Endothelial cell of umbilical vein (primary cell): Measurements from ENCODE around the gene ME3. TPM values are rescaled to one million over a fixed set of nuclear protein-coding genes. Genes with fewer than 3 reads are reported as not detected.

Experiments used
- BruUV-seq: library from RNA; stranded (reverse); fragments of 400-500 nt; replicated peaks from 2 replicates; lab custom pipeline; 2021; lab: Mats Ljungman, UMichigan
- CTCF ChIA-PET: fragments of 300-600, 350-600 bp; sonication (Branson Sonifier 250); formaldehyde crosslinking; loops from one replicate; lab custom pipeline; 2021; ENCODE audit warnings: antibody characterized with exemption, inconsistent platforms; lab: Charles Lee
- POLR2A ChIA-PET: fragments of 300-600, 350-600 bp; sonication (Branson Sonifier 250); formaldehyde crosslinking; loops from one replicate; lab custom pipeline; 2021; ENCODE audit warnings: antibody characterized with exemption, inconsistent platforms; lab: Charles Lee
- DNase-seq: peaks from one replicate; pipeline ENCODE4 v3.0.0-alpha.2; 2011; ENCODE audit warnings: low read depth, low spot score
- FAIRE-seq: peaks from 2 replicates; lab custom pipeline; 2011; peaks lifted over from hg19 to GRCh38; lab: Jason Lieb, UNC
- H2AFZ ChIP-seq: 2 replicates; pipeline ENCODE4 v1.6.0; 2012; ENCODE audit warnings: low read depth, low read length, control low read depth, inconsistent platforms
- H3K27ac ChIP-seq: 2 replicates; pipeline ENCODE4 v1.5.1; 2011; ENCODE audit warnings: low read depth, mild to moderate bottlenecking, control low read depth, low read length, moderate library complexity; ENCODE audit not compliant: insufficient read depth
- H3K27me3 ChIP-seq, 2 experiments: 2 replicates each; pipeline versions ENCODE4 v1.6.0 to v1.6.1; 2011; ENCODE audit warnings: low read length in 2 of 2, mixed read lengths in 1 of 2; ENCODE audit not compliant: control insufficient read depth in 2 of 2, insufficient read depth in 2 of 2
- H3K36me3 ChIP-seq, 2 experiments: 2 replicates in 1 of 2; 3 replicates in 1 of 2; pipeline ENCODE4 v1.5.1; 2011; ENCODE audit warnings: low read length in 2 of 2, mild to moderate bottlenecking in 1 of 2, moderate library complexity in 1 of 2; ENCODE audit not compliant: control insufficient read depth in 2 of 2, insufficient read depth in 2 of 2; ENCODE audit errors: extremely low read depth in 1 of 2
- H3K4me1 ChIP-seq: 3 replicates; pipeline ENCODE4 v1.5.1; 2011; ENCODE audit warnings: mild to moderate bottlenecking, low read length; ENCODE audit not compliant: control insufficient read depth, insufficient read depth; ENCODE audit errors: extremely low read depth
- H3K4me2 ChIP-seq: 2 replicates; pipeline ENCODE4 v1.6.1; 2011; ENCODE audit warnings: low read length, control low read depth, mixed read lengths; ENCODE audit not compliant: insufficient read depth
- H3K4me3 ChIP-seq, 3 experiments: fragments of 200-600 bp in 1 of 3; sonication (generic), shearing (Covaris generic) in 1 of 3; replicated peaks in 1 of 3; 2 replicates each; pipeline ENCODE4 v1.5.1; 2011 to 2016; ENCODE audit warnings: control low read depth in 3 of 3, low read length in 3 of 3, mild to moderate bottlenecking in 2 of 3, inconsistent platforms in 1 of 3, low read depth in 1 of 3, moderate library complexity in 1 of 3; ENCODE audit not compliant: insufficient read depth in 1 of 3
- H3K79me2 ChIP-seq: 2 replicates; pipeline ENCODE4 v1.6.0; 2012; ENCODE audit warnings: low read length, inconsistent platforms; ENCODE audit not compliant: control insufficient read depth, insufficient read depth
- H3K9ac ChIP-seq: replicated peaks from 2 replicates; pipeline ENCODE3; 2011; ENCODE audit warnings: low read length, control low read depth; ENCODE audit not compliant: insufficient read depth; ENCODE audit errors: extremely low read depth
- H3K9me1 ChIP-seq: replicated peaks from 3 replicates; pipeline ENCODE4 v1.6.0; 2011; ENCODE audit warnings: mild to moderate bottlenecking, low read length; ENCODE audit not compliant: control insufficient read depth, insufficient read depth; ENCODE audit errors: extremely low read depth
- H3K9me3 ChIP-seq: replicated peaks from 2 replicates; pipeline ENCODE4 v1.5.1; 2012; ENCODE audit warnings: low read length, inconsistent platforms; ENCODE audit not compliant: control insufficient read depth, insufficient read depth
- H4K20me1 ChIP-seq: replicated peaks from 2 replicates; pipeline ENCODE3; 2011; ENCODE audit warnings: mild to moderate bottlenecking, low read length; ENCODE audit not compliant: control insufficient read depth, insufficient read depth; ENCODE audit errors: extremely low read depth
- CTCF ChIP-seq, 2 donors: IDR thresholded peaks; 1 replicate in 1 of 2; 2 replicates in 1 of 2; pipeline ENCODE4 v1.5.1; 2011; ENCODE audit warnings: low read length in 2 of 2, mild to moderate bottlenecking in 2 of 2, moderate library complexity in 2 of 2, control low read depth in 1 of 2, inconsistent platforms in 1 of 2, low read depth in 1 of 2; ENCODE audit not compliant: insufficient read depth in 1 of 2; ENCODE audit errors: extremely low read depth in 1 of 2
- EZH2 ChIP-seq: IDR thresholded peaks from 2 replicates; pipeline ENCODE4 v1.6.1; 2012; ENCODE audit warnings: borderline replicate concordance, low read depth, mild to moderate bottlenecking, moderate library complexity, low read length, inconsistent platforms; ENCODE audit not compliant: severe bottlenecking
- FOS ChIP-seq: IDR thresholded peaks from 2 replicates; pipeline ENCODE4 v1.6.1; 2011; ENCODE audit warnings: mild to moderate bottlenecking, low read length, moderate library complexity, borderline replicate concordance; ENCODE audit not compliant: insufficient read depth
- GATA2 ChIP-seq: IDR thresholded peaks from 2 replicates; pipeline ENCODE4 v1.7.0; 2011; ENCODE audit warnings: low read depth, mild to moderate bottlenecking, moderate library complexity, mixed read lengths, low read length; ENCODE audit not compliant: insufficient read length, insufficient read depth
- JUN ChIP-seq: IDR thresholded peaks from 2 replicates; pipeline ENCODE4 v1.6.1; 2011; ENCODE audit warnings: borderline replicate concordance, low read depth; ENCODE audit not compliant: insufficient read length, insufficient read depth
- MAX ChIP-seq: IDR thresholded peaks from 2 replicates; pipeline ENCODE4 v1.6.1; 2011; ENCODE audit not compliant: insufficient read depth, insufficient read length
- MYC ChIP-seq: IDR thresholded peaks from one replicate; pipeline ENCODE4 v1.6.1; 2011; ENCODE audit warnings: mild to moderate bottlenecking, low read depth, low read length
- POLR2A ChIP-seq: IDR thresholded peaks from 2 replicates; pipeline ENCODE4 v1.6.1; 2012; ENCODE audit warnings: low read depth, mild to moderate bottlenecking, control low read depth, low read length
- POLR2AphosphoS5 ChIP-seq: IDR thresholded peaks from 2 replicates; pipeline ENCODE4 v1.6.1; 2012; ENCODE audit warnings: low read depth, mild to moderate bottlenecking, control low read depth, low read length, moderate library complexity; ENCODE audit not compliant: insufficient read depth
- dilution Hi-C: fragments of 300-500 bp; cut with MboI; formaldehyde crosslinking; loops from one replicate; pipeline ENCODE4 v1.15.0; 2019; ENCODE audit warnings: low sequenced_read_pairs; ENCODE audit not compliant: extremely low pct_ligation_motif_present
- intact Hi-C: fragments of 100-400 bp; cut with micrococcal nuclease; formaldehyde crosslinking; loops from one replicate; pipeline ENCODE4 v1.10.0; 2022
- polyA plus RNA-seq, 4 experiments: library from polyadenylated mRNA; depleted of rRNA in 3 of 4; stranded (reverse) in 3 of 4; unstranded in 1 of 4; fragments of >200 nt; gene quantifications; 2 replicates each; pipeline versions ENCODE4 v1.2.1 to v1.2.3, GENCODE V29; 2011 to 2012; ENCODE audit warnings: missing spikeins in 1 of 4
- total RNA-seq: library from RNA; stranded (reverse); gene quantifications from 2 replicates; pipeline ENCODE4 v1.2.3, GENCODE V29; 2021

Gene ME3
- total and polyA plus RNA-seq, 2 donors (not counting 3 experiments of a cell fraction or from before 2014, with no cell fraction given) = 26.9 to 30.4 TPM

GRCh38 chr11:86692746-86693145, 20.3 kb upstream of the ME3 start:
- peaks cover 15% of the 10 kb centered on the region for H3K4me1 ChIP-seq
- no peak overlapping the region for H3K4me3 ChIP-seq
- no peaks in the 10 kb centered on the region for H4K20me1 ChIP-seq
- intact Hi-C loops = no loop called here
- dilution Hi-C loops = no loop called here
- no peak overlapping the region for H3K27ac ChIP-seq
- H2AFZ ChIP-seq = no peak overlapping the region
- H3K36me3 ChIP-seq = no peaks in the 10 kb centered on the region
- H3K9ac ChIP-seq = no peak overlapping the region
- DNase-seq = no peak
- no peak for FAIRE-seq
- H3K27me3 ChIP-seq = no peaks in the 10 kb centered on the region
- TF ChIP-seq GATA2 (no peak), JUN (no peak), MAX (no peak)
- BruUV-seq = no TSS peak
- ChIA-PET CTCF (interaction anchor here (0.7 to 1.6 kb wide), 2 partner anchors 68 to 236 kb away, joined by 3 to 6 read pairs; no protein-coding TSS in a partner anchor), POLR2A (no interaction called here)
- no peak overlapping the region for H3K4me2 ChIP-seq
- no peaks in the 10 kb centered on the region for H3K9me3 ChIP-seq
- no peaks in the 10 kb centered on the region for H3K9me1 ChIP-seq
- no peaks in the 10 kb centered on the region for H3K79me2 ChIP-seq

GRCh38 chr11:86692317-86692716, 19.9 kb upstream of the ME3 start:
- no TSS peak for BruUV-seq
- Histone ChIP-seq H3K27me3 (no peaks in the 10 kb centered on the region), H3K4me3 (no peak overlapping the region), H3K27ac (no peak overlapping the region), H3K4me2 (no peak overlapping the region), H3K4me1 (peaks cover 18% of the 10 kb centered on the region), H4K20me1 (no peaks in the 10 kb centered on the region), H3K79me2 (no peaks in the 10 kb centered on the region), H3K36me3 (no peaks in the 10 kb centered on the region), H3K9ac (no peak overlapping the region), H3K9me1 (no peaks in the 10 kb centered on the region), H2AFZ (no peak overlapping the region), H3K9me3 (no peaks in the 10 kb centered on the region)
- ChIA-PET POLR2A (no interaction called here), CTCF (interaction anchor here (0.7 to 1.6 kb wide), 2 partner anchors 69 to 236 kb away, joined by 3 to 6 read pairs; no protein-coding TSS in a partner anchor)
- no peak for DNase-seq
- no peak for TF ChIP-seq JUN
- TF ChIP-seq EZH2 = no peak
- no peak for TF ChIP-seq FOS
- TF ChIP-seq POLR2A = no peak
- no peak for TF ChIP-seq MAX
- TF ChIP-seq MYC = no peak
- TF ChIP-seq CTCF (IDR thresholded peaks at IDR 0.05; ENCODE audit: extremely low read depth in 1 of 2, insufficient read depth in 1 of 2, low read depth in 1 of 2, low read length in 2 of 2) = no peak
- no peak for TF ChIP-seq POLR2AphosphoS5
- TF ChIP-seq GATA2 = no peak
- dilution Hi-C loops = no loop called here
- no peak for FAIRE-seq
- intact Hi-C loops = no loop called here
